Stimulated activated CD8-positive, alpha-beta memory T cell treated with anti-CD3 and anti-CD28 coated beads, Interleukin-15, amount 100 ng/mL, for 1 hour (primary cell): Measurements from ENCODE around the gene ATE1.
A peak's percentile ranks its signal among the peaks of the same experiment; 100 is the strongest.
"Not testable (repeated sequence)": the region's sequence is repeated elsewhere in the genome, so short reads cannot be mapped to it uniquely, and the experiment has no call there.

Source experiments
- DNase-seq: peaks from one replicate; pipeline ENCODE4 v3.0.0-alpha.2; 2020; ENCODE audit warnings: low read depth

Gene ATE1

DNA sequence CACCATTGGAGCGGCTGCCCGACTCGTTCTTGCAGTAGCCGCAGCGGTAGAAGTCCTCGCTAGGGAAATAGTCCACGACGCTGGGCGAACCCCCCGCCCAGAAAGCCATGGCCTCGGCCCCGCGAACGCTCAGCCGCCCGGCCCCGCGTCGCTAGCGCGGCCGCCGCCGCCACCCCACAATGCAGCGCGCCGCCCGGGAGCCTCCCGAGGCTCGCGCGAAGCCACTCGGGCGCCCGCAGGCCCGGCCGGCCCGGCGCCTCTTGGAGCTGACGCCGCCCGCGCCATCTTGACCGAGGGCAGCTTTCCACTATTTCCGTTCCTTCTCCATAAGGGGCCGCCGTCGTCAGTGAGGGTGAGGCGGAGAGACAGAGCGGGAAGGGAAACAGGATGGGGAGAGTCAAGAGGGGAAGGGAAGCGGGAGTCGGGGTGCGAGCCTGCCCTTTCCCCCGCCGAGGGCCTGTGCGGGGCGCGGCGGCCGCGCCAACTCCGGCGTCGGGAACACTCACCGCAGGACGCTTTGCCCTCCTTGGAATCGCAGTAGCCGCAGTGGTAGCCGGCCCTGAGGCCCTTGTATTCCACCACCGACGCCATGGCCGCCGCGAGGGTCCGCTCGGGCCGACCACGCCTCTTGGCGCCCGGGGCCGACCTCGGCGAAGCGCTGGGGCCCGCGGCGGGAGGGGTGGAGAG is at the start of gene ATE1:
ATE1 (minus strand) TSS at position 191 of the 687 bp plus-strand sequence; CDS start at position 109, 82 bp downstream.
- peak; percentile 58 for DNase-seq

DNA sequence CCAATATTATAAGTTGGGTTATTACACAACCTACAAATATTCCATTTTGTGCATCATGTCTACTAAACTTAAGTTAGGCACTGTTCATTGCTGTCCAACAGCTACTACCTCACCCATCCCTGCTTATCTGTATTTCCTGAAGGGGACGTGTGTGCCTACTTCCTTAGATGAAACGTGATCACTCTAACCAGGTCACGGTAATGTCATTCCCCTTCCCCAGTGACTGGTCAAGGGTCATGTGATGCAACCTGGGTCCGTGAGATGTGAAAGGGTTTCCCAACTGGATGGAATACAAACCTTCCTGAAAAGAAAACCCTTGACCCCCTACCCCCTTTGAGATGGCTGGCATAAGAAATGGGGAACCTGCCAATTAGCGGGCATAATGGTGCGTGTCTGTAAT is 48.8 kb upstream of the ATE1 start:
- no peak for DNase-seq

DNA sequence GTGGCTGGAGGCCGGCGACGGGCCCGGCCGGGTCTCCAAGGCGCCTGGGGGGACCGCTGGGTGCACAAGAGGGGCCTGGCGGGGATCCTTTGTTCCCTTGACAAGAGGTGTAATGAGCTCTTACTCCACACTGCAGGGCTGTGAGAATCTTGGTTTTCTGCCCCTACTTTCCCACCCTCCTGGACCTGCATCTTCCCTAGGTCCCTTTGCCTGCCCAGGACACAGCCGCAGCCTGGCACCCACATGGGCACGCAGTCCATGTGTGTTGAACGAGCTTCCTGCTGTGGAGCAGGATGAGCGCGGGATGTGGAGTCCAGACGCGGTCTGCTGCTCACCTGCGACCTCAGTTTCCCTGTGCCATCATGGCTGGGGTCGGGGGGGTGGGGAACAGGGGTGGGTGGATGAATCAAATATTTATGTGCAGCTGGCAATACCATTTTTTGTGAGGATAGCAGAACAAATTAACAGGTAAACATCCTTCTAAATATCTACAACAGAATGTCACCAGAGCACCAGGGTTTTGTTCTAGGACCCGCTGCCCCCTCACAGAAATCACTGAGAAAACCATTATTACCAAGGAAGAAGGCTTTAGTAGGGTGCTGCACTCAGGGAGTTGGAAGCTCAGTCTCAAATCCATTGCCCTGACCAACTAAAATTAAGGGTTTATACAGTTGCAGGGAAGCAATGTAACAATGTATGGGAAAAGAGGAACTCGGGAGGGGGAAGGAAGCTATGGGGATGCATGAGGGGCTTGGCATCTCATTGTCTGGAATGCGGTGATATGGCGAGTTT is 47.7 kb upstream of the ATE1 start:
- DNase-seq = no peak

DNA sequence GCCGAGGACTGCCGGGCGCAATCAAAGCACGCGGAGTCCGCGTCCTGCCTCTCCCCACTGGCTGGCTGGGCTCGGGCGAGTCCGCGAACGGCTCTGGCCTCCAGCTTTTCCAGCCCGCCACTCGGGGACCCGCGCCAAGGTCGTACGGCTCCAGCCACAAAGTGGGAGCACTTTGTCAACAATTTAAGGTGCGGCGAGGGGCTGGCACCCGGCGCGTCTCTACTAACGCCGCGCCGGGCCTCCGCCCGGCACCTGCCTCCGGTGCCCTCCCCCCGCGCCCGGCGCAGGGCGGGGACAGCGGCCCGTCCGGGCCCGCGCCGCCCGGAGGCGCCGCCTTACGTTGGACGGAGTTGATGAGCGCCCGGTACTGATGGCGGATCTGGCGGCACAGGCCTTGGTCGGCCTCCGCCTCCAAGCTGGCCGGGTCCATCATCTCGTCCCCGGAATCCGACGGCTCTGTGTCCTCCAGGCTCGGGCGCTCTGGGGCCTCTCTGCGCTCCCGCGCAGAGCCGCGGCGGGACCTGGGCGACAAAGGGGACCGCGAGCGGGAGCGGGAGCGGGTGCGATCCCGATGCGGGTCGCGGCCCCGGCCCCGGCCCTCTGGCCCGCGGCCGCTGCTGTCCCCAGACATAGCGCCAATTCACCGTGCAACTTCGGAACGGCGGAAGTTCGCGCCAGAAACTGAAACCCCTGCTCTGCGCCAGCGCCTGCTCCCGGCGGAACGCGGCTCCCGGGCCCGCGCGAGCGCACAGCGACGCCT is 46.9 kb upstream of the ATE1 start, which contains the start of gene NSMCE4A:
NSMCE4A (minus strand) TSS at position 683 of the 760 bp plus-strand sequence; CDS start at position 631, 52 bp downstream.
- DNase-seq = peak; percentile 39

DNA sequence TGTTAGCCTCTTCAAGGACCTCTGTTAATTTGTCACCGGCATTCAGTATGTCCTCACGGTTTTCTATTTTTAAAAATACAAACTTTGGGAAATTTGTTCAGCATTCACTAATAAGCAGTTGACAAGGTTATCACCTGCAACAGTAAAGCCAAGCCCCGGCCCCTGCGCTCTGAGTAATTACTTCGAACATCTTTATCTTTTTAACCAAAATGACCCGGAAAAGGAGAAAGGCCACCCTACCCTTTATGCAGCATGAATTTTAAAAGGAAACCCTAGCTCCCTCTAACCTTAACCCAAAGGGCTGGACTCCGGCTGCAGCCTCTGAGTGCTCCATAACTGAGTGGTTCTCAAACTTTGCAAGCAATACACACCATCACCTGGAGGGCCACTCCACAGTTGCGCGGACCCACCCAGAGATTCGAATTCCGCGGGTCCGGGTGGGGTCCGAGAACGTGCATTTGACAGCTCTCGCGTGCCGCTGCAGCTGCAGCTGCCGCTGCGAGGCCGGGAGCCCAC is 46.2 kb upstream of the ATE1 start:
- no peak for DNase-seq

DNA sequence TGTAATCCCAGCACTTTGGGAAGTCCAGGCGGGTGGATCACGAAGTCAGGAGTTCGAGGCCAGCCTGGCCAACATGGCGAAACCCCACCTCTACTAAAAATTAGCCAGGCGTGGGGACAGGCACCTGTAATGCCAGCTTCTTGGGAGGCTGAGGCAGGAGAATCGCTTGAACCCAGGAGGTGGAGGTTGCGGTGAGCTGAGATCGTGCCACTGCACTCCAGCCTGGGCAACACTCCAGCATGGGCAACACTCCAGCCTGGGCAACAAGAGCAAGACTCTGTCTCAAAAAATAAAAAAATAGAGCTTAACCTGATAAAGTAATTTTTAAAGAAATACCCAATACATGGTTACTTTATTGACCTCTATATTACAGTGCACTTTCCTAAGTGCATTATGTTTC is 41.3 kb upstream of the ATE1 start:
- DNase-seq = not testable (repeated sequence)

DNA sequence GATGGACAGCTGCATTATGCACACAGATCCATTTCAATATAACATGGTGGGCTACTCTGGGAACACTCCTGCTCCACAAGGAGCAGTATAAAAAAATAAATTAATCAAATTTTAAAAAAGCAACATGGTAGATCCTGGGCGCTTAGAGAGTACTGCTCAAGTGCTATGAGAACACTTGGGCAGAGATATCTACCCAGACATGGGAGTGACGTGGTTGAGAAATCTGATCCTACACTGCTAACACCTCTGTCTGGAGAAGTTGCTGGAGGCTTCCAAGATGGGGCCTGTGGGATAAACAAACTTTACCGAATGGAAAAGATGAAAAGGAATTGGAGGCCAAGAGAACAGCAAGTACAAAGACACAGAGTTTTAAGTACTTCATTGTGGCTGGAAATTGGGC is 38.2 kb upstream of the ATE1 start:
- DNase-seq = no peak

DNA sequence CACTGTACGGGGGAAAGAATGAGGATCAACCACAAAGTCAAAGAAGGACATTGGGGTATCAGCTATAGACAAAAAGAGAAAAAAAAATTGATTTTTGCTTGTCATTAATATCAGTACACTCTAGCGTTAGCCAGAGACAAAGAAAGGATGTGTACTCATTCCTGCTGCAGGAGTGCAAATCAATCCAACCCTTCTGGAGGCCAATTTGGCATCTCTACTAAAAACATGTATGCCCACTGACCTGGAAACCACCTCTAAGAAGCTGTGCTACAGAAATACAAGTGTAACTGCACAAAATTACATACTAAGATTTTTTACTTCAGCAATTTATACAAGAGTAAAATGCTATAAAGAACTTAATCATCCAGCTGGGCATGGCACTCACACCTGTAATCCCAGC is 33.6 kb upstream of the ATE1 start:
- DNase-seq = no peak

DNA sequence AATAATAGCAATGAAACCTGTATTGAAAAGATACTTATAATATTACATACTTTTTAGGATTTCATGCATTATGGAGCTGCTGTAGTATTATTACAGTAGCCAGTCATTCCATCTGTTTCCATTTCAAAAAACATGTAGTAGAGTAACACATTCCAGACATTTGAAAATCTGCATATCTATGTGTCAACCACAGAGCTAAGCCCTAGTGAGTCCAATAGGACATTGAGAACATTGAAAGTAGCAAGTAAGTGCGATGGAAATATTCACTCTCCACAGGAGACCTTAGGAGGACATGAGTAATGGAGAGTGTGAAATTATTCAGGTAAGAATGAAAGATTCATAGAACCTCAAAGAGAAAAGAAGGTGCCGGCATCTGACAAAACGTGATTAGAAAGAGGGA is 31.8 kb upstream of the ATE1 start:
- no peak for DNase-seq

DNA sequence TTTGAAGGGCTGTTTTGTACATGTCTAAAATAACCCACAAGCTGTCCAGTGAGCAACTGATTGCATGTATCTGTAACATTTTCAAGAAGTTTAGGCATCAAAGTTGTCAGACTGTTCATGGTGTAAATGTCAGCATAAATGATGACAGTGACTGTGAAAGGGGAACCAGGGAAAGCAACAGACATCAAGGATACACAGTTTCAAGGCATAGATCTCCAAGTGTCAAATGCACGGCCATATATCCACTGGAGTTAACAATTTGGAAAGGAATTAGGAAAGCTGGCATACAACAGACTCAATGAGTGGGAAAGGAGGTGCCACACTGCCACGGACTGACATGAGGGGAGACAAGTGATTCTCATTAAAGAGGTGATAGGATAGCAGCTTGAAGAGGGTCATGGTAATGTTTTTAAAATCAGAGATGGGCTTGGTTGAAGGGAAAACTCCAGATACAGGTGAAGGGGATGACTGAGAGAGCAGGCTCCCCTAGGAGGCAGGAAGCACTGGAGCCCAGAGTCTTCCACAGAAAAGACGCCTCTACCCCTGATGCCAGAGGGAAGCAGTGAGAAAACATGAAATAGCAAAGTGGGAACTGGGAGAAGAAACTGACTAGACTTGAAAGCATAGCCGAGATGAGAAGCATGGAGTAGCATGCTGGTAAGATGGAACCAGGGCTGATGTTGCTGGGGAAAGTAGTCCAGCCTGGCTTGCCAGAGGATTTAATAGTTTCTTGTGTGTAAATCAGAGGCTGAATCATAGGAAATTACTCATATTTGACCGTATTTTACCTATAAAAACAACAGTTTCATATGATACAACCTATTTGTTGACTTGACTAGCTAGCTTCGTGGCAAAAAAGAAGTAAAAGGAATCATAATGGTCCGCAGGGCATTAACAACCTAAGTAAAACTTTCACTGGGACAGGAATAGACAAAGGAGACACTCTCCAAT is 28.6 kb upstream of the ATE1 start:
- DNase-seq = no peak

DNA sequence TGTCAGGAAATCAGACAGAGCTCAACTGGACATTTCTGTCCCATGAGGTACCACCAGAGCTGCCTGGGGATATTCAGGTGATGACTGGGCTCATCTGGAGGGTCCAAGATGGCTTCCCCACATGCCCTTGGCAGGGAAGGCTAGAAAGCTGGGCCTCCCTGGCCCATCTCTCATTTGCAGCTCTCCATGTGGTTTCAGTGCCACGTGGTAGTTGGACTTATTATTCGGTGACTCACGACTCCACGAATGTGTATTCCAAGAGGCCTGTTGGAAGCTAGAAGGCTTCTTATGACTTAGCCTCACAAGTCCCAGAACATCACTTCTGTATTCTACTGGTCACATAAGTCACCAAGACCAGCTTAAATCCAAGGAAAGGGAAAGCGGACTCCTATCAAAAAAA is 24.4 kb upstream of the ATE1 start:
- DNase-seq = no peak

DNA sequence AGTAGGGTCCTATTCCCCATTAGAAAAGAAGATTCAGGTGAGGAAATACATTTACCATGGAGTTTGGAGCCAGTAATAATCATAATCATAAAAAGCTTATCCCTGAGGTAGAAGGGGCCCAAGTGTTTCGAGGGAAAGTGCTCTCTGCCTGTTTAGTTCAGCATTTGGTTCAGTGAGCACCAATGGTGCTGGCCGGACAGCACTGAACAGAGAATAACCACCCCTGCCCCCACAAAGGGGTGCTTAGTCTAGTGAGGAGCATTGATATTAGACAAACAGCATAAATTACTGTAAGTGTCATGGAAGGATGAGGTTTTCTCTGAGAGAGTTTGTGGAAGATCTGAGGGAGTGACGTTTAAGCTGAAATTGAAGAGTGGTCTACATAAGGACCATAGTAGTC is 21.6 kb upstream of the ATE1 start:
- DNase-seq = no peak

DNA sequence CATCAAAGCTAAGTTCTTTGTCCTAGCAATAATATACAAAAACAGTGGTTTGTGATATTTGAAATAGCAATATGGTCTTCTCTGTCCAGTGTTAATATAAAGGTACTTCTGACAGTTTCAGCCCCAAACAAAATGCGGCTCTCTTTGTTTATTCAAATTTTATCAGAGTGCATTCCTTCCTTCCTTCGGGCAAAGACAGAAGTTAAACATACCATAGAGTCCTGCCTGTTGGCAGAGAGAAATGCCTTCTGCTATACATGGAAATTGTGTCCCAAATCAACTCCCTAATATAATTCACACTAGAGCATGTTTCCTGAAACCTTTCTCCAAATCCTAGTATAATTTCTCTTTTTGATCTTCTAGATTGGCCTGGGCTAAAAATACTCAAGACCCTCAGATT is 21.2 kb upstream of the ATE1 start:
- no peak for DNase-seq

DNA sequence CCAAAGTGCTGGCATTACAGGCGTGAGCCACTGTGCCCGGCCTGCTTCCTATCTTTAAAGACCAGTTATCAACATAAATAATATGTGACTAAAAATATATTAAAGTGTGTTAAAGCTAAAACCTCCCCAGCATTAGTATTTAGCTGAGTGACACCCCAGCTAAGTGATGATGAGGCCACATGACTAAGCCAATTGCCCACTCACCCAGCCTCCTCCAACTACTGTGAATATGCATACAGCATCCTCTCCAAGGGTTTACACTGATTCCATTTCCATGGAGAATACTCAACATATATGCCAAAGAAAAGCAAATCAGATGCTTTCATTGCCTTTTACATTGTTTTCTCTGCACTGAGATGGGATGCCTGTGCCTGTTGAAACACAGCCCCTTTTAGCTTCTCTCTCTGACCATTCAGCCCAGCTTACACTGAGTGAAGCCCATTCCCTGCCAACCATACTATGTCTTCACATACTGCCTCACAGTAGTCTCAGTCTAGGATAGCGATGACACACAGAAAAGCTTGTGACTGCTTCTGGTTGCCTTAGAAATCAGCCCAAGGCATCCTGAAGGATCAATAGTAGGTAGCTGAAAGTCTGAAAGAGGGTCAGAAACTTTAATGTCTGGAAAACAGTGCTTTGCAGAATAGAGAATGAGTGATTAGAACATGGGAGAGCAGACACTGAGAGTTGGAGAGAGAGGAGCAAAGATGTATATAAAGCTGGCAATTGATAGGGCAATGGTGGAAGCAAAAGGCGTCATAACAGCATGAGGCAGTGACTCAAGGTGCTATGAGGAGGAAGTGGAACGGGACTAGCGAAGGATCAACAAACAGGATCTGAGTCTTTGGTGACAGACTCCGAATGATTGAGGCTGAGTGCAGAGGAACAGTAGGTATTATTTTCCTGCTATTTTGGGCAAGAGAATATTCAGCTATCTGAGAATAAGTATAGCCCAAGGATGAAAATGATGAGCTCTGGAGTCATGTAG is 19.8 kb upstream of the ATE1 start:
- no peak for DNase-seq

DNA sequence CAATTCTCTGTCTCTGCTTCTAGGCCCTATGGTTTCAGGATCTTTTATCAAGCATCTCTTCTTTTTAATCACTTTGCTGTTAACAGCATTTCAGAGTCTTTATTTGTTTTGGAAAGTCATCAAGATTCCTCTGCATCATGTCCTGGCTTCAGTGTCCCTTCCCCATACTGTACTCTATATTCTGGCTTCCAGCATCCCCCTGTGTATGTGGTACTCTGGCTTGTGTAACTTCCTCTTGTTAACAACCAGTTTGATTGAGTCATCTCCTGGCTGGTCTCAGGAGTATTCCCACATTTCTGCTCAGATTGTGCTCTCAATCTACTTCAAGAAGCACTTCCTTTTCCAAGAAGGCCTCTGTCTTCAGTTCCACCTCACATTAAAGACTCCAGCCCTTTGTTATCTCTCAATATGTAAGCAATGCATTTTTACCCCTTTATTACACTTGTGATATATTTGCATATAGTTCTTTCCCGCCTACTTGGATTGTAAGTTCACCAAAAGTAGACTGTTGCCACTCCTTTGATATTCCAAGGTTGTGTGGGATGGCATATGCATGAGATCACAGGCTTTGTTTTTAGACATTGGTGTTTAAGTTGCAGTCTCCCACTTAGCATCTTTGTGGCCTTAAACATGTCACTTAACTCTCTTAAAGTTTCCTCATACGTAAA is 15.1 kb upstream of the ATE1 start:
- no peak for DNase-seq

DNA sequence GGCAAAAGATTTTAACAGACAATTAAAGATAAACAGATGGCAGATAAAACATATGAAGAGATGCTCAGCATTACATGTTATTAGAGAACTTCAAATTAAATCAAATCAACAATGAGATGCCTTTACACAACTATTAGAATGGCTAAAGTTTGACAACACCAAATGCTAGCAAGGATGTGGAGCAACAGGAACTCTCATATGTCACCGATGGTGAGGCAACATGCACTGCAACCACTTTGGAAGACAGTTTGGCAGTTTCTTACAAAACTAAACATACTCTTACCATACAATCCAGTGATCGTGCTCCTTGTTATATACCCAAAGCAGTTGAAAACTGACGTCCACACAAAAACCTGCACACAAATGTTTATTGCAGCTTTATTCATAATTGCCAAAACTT is 13.7 kb upstream of the ATE1 start:
- DNase-seq = no peak

DNA sequence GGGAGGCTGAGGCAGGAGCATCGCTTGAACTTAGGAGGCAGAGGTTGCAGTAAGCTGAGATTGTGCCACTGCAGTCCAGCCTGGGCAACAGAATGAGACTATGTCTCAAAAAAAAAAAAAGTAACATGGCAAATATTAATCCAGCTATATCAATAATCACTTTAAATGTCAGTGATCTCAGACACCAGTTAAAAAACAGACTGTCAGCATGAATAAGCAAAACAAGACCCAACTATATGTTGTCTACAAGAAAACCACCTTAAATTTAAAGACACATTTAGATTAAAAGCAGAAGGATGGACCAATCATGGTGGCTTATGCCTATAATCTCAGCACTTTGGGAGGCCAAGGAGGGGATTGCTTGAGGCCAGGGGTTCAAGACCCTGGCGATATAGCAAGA is 8.5 kb upstream of the ATE1 start:
- DNase-seq = no peak

DNA sequence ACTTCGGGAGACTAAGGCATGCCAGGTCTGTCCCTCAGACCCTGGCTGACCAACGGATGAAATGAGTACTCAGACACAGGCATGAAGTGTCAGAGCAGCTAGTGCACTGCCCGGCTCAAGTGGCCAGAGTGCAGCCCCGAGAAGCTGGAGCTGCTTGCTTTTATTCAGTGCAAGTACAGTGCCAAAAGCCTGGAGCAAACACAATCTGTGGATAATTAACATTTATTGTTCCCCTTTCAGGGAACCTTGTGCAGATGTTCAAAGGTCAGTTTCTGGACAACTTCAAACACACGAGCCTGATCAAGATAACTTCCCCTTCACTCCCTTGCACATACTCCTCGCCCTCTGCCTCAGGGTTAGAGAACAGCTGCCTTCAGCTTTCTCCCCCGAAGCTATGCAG is 7.9 kb upstream of the ATE1 start:
- DNase-seq = no peak

DNA sequence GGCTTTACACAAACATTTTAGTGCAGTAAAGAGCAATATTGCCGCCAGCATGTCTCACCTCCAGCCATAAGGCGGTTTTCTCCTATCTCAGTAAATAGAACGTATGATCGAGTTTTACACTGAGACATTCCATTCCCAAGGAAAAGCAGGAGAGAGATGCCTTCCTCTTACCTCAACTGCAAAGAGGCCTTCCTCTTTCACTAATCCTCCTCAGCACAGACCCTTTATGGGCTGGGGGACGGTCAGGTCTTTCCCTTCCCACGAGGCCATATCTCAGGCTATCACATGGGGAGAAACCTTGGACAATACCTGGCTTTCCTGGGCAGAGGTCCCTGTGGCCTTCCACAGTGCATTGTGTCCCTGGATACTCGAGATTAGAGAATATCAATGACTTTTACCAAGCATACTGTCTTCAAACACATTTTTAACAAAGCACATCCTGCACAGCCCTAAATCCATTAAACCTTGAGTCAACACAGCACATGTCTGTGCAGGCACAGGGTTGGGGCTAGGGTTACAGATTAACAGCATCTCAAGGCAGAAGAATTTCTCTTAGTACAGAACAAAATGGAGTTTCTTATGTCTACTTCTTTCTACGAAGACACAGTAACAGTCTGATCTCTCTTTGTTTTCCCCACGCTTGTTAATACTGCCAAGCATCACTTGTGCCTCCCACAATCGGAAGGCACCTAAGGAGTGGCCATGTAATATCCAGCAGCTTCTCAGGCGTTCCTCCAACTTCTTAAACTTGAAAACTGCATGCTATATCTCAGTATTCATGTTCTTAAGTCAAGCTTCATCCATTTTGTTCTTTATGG is 2.6 kb upstream of the ATE1 start:
- not testable (repeated sequence) for DNase-seq
